Kidney glomerular epithelial cell (primary cell): ENCODE data around the gene LPXN.

Experiments used
- DNase-seq: peaks from one replicate; lab custom pipeline; 2025; lab: John Stamatoyannopoulos, UW

LPXN gene

GRCh38 chr11:58524232-58525036 lies 51.2 kb downstream of the LPXN start:
- peak; percentile 55 for DNase-seq

DNA sequence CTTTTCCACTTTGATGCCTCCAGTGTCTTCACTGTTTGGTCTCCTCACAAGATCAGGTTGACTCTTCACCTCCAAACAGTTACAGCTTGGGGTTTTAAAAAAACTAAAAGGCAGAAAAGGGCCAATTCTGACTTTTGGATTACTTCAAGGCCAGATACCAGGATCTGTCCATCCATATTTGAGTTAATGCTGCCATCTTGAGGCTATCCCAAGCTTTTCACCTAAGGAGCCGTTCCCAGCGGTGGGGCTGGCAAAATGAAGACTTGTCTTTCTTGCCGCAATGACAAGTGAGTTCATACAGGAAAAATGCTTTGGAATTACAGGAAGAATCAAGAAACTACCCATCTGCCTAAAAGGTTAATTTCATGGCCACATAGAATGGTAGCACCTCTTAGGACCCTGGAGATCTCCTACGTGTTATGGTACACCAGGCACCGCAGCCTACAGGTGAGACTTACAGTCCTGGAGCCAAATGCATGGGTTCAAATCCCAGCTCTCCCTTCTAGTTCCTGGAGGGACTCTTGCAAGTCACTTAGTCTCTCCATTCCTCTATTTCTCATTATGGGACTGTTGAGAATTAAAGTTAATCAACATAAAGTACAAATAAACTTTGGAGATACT lies 61.8 kb downstream of the LPXN start:
- peak; percentile 45 for DNase-seq

- DNase-seq: no peak
Observed at GRCh38 chr11:58511636-58512035, 64.0 kb downstream of the LPXN start.

- no peak for DNase-seq
Observed at GRCh38 chr11:58509748-58510147, 65.9 kb downstream of the LPXN start.

DNA sequence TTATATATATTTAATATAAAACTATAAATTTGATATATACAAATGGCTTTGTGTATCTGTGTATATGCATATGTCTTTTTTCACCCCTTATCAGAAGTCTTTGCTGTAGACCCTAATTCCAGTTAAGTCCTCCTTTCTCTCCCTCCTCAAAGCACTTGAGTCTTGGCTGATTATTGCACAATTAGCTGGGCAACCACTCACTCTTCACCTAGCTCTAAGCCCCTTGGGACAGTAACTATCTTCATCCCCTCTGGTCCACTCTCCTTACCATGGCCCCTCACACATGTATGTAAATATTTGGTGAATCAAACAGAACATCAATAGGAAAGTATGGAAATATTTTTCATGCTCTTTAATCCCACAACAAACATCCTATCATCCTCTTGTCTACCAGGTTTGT lies 66.8 kb downstream of the LPXN start:
- no peak for DNase-seq

DNA sequence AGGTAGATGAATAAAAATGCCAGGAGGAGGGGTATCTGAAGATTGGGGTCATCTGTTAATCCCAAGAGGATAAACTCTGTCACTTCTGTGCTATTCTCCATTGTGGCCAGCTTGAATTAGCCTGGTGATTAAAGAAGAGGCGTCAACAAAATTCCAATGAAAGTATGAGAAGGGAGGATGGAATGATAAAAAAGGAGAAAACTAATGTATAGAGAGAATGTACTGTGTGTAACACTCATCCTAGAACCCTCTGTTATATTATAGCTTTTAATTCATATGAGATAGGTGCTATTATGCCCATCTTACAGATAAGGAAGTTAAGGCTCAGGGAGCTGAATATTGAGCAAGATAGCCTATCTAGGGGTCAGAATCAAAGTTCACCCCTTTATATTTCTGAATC lies 67.7 kb downstream of the LPXN start, which contains the start of gene OR5B21:
Gene OR5B21, minus strand, starts transcription at position 101 of the 400 bp plus-strand sequence. Its CDS starts 0 bp downstream, at position 101.
- DNase-seq: no peak

DNA sequence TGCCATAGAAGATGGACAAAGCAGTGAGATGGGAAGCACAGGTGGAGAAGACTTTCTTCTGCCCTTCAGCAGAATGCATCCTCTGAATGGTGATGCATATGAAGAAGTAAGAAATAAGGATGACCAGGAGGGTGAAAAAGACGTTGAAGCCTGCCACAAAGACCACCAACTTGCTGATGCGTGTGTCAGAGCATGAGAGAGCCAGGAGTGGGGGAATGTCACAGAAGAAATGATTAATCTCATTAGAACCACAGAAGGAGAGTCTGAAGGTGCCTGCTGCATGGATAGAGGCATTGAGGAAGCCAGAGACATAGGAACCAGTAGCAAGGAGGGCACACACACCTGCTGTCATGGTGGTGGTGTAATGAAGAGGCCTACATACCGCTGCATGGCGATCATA lies 68.3 kb downstream of the LPXN start:
- no peak for DNase-seq

- DNase-seq: no peak
Observed at GRCh38 chr11:58506935-58507334, 68.7 kb downstream of the LPXN start.

DNA sequence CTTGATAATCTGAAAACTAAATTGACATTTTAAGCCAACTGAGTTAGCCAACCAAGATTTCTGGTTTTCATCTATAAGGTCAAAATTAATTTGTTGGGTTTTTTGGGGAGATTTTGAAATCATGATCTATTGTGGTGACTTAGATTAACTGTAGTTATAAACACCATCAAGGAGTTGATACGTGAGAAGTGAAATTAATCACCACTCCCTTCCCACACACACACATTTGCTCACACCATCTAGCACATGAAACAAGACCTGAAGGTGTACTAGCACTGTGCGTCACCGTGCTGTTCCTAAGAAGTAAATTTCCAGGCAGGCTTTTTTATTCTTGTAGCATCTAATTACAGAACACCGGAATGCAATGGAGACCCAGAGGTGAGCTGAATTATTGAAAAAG lies 69.8 kb downstream of the LPXN start:
- DNase-seq: no peak

DNA sequence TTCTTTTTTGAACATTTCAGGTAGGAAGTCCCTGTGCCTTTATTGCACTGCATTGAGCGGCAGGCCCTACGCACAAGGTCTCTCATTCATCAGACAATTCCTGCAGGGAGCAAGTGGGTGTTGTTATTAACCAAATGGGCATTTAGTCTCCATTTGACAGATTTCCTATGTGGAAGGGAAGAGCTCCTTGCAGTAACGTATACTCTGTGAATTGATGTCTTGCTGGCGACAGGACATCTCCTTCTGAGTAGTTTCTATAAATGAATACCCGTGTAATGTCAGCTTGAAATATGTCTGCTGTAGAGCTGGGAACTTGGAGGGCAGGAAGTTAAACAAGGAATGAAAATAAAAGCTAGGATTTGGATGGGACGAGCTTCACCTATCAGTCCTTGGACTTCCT lies 71.4 kb downstream of the LPXN start:
- DNase-seq: no peak

DNA sequence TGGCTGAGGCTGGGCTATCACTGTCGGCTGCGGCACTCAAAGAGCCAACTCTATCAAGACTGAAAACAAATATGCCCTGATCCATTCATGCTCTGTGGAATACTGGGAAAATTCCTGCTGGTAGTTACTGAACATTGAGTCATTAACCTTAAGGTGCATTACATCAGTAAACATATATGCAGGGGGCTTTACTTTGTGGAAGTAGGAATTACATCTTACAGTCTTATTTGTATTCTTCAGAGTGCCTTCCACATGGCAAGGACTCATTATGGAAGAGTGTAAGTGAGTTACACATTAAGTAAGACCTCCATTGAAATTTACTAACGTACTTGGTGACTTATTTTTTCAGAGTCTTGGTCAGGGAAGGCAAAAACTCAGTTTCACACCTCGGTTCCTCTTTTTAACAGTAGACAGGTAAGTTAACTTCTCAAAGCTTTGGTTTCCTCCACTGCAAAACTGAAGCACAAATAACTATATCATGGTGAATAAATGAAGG lies 72.2 kb downstream of the LPXN start:
- DNase-seq: peak; percentile 2

DNA sequence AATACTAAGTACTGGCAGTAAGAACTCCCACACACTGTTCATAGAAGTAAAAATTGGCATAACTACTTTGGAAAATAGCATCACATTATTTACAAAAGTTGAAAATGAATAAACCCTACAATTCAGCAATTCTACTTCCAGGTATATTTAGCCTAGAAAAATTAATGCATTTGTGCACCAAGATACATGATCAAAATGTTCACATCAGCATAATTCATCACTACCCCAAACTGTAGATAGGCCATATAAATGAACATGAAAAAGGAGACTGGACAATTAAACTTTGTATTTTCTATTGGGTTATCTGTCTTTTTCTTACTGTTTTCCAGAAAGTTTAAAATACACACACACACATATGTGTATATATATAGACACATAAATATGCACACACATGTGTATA lies 73.7 kb downstream of the LPXN start:
- no peak for DNase-seq

DNA sequence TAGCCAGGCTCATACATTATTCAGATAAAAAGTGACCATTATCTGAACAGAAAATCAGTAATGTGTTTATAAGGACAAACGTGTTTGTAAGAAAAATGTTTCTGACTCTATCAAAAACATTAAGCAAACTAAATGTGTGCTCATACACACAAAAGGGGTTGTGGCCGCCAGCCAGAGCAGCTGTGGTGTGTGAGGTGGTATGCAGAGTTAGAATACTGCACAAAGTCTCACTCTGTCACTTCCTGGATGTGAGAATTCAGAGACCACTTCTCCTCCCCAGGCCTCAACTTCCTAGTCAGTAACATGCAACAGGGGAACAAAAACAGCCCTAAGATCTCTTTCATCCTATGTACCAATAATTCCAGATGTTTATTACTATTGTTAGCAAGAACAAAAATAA lies 77.2 kb downstream of the LPXN start:
- no peak for DNase-seq

- DNase-seq: no peak
Observed at GRCh38 chr11:58497951-58498350, 77.7 kb downstream of the LPXN start.

DNA sequence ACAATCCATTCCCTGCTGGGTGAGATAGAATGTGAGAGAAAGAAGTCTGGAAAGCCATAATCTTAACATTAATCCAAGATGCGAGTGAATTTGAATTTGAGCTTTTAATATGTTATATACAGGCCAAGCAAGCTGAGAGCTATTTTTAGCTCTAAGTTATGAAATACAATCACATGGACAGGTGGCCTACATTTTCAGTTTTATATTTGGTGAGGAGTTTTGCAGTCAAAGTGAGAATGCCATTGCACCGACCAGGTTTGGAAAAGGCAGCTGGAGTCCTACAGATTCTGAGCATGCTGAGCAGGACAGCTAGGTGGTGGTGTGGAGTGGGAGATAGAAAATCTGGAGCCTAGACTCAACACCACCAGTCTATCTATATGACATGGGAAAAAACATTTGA lies 79.8 kb downstream of the LPXN start:
- no peak for DNase-seq

DNA sequence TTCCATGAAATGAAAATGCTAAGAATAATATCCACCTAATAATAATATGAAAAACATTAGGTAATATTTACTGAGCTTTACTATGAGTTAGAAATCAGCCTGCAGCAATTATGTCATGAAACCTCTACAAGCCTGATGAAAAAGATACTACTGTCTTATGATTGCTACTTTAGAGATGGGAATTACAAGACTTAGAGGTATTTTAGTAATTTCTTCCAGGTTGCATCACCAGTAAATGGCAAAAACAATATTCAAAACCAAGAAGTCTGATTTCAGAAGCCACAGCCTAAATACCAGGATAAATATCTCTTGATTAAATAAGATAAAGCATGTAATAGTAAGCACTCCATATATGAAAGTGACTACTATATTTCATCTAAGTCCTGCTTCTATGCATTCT lies 81.6 kb downstream of the LPXN start:
- DNase-seq: no peak

- DNase-seq: no peak
Observed at GRCh38 chr11:58493676-58494075, 82.0 kb downstream of the LPXN start.

GRCh38 chr11:58490827-58491226 lies 84.8 kb downstream of the LPXN start:
- no peak for DNase-seq

DNA sequence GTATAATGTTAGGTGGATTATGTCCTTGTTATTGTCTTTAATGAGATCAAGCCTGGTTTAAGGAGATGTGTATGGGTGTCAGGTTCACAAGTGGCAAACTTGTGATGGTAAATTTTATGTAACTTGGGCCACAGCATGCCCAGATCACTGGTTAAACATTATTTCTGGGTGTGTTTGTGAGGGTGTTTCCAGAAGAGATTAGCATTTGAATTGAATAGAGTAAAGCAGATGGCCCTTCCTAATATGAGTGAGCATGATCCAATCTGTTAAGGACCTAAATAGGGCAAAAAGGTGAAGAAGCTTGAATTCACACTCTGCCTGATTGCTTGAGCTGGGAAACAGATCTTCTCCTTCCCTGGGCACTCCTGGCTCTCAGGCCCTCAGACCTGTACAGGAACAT lies 88.5 kb downstream of the LPXN start:
- no peak for DNase-seq

DNA sequence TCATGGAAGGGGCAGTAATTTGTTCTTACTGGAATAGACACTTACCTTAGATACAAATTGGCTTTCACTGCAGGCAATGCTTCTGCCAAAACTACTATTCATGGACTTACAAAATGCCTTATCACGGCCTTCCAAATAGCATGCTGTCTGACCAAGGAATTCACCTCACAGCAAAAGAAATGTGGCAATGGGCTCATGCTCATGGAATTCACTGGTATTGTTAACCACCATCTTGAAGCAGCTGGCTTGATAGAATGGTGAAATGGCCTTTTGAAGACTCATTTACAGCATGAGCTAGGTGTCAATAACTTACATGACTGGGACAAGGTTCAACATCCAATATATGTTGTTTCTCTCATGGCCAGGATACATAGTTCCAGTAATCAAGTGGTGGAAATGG lies 89.7 kb downstream of the LPXN start:
- no peak for DNase-seq
